ENCODE measurements around the gene TSPAN15.

DNA sequence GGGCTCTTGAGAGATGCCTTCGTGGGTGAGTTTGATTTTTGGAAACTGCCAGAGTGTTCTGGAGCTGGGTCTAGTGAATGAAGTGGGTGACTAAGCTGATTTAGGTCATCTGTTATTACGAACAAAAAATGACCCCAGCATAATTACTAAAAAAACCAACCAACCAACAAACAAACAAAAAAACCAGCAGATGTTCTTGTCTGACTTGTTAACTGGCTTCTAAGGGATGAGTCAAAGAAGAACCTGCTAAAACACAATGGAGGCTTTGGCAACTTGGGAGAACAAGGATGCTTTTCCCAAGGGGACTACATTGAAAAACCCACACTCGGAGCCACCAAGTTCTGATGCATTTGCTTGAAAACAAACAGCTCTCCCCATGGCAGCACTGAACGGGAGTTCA lies 46.0 kb upstream of the TSPAN15 start:
- TF ChIP-seq ZNF384 (IDR thresholded peaks at IDR 0.05) (no peak), FOXA1 (IDR thresholded peaks at IDR 0.05) (no peak), FOXK2 (IDR thresholded peaks at IDR 0.05) (no peak), CTBP1 (IDR thresholded peaks at IDR 0.05; ENCODE audit: borderline replicate concordance) (no peak)

Measured in HEK293T (cell line).